C4-2B (cell line): Measurements from ENCODE around the gene RTL9.

Experiments used
- H3K27ac ChIP-seq: fragments of 450-650 bp; 2 replicates; pipeline ENCODE4 v1.5.1; 2017
- ZFX ChIP-seq: fragments of 450-650 bp; IDR thresholded peaks from 2 replicates; pipeline ENCODE4 v1.6.1; 2017
- TF ChIP-seq, protein P1 (sequence below): fragments of 450-650 bp; conservative IDR thresholded peaks from 2 replicates; pipeline ENCODE4 v1.5.1; 2017; ENCODE audit warnings: mild to moderate bottlenecking

Gene RTL9

DNA sequence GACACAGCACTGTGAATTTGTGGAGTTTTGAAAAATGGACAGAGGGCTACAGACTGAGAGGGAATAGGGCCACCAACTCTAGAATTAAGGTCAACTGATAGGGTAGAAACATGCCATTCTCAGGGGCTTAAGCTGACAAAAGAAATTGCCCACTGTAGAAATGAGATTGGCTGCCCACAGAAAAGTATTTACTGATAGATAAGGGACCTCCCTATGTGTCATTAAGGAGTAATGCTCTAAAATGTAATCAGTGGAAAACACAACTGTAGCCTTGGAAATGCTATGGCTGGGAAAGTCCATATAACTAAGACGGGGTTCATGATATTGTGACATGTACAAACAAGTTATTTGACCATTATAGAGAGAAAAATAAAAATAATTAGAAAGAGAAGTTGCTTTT, 4.6 kb downstream of the RTL9 start:
- TF ChIP-seq ZFX = no peak
- TF ChIP-seq, protein P1, sequence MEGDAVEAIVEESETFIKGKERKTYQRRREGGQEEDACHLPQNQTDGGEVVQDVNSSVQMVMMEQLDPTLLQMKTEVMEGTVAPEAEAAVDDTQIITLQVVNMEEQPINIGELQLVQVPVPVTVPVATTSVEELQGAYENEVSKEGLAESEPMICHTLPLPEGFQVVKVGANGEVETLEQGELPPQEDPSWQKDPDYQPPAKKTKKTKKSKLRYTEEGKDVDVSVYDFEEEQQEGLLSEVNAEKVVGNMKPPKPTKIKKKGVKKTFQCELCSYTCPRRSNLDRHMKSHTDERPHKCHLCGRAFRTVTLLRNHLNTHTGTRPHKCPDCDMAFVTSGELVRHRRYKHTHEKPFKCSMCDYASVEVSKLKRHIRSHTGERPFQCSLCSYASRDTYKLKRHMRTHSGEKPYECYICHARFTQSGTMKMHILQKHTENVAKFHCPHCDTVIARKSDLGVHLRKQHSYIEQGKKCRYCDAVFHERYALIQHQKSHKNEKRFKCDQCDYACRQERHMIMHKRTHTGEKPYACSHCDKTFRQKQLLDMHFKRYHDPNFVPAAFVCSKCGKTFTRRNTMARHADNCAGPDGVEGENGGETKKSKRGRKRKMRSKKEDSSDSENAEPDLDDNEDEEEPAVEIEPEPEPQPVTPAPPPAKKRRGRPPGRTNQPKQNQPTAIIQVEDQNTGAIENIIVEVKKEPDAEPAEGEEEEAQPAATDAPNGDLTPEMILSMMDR = no peak
- H3K27ac ChIP-seq = no peak overlapping the region

- no peak overlapping the region for H3K27ac ChIP-seq
- TF ChIP-seq, protein P1 = no peak
- TF ChIP-seq ZFX = no peak
Measured at GRCh38 chrX:110373310-110373709, 14.7 kb downstream of the RTL9 start.

DNA sequence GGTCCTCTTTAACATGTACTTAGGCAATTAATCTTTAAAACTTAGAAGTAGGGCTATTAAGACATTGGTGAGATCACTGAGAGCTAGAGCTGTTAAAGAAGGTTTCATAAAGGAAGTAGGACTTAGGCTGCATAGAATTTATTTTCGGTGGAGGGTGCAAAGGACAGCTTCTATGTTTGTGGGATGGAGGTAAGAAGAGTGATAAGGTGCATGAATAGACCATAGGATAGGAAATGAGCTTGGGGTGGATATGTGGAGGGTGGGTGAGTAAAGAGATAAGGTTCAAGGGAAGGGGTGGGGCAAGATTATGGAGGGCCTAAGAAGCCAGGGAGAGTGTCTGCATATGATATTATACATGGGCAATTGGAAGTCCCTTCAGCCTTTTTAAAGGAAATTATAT, 15.9 kb downstream of the RTL9 start:
- TF ChIP-seq ZFX = no peak
- TF ChIP-seq, protein P1 = no peak
- no peak overlapping the region for H3K27ac ChIP-seq

GRCh38 chrX:110381216-110381615, 22.6 kb downstream of the RTL9 start:
- no peak overlapping the region for H3K27ac ChIP-seq
- TF ChIP-seq, protein P1 = no peak
- TF ChIP-seq ZFX = no peak

GRCh38 chrX:110383414-110383813, 24.8 kb downstream of the RTL9 start:
- no peak overlapping the region for H3K27ac ChIP-seq
- TF ChIP-seq, protein P1 = no peak
- TF ChIP-seq ZFX = no peak

- no peak overlapping the region for H3K27ac ChIP-seq
- TF ChIP-seq, protein P1 = no peak
- TF ChIP-seq ZFX = no peak
Measured at GRCh38 chrX:110384490-110384889, 25.8 kb downstream of the RTL9 start.

- TF ChIP-seq, protein P1 = no peak
- no peak for TF ChIP-seq ZFX
Measured at GRCh38 chrX:110389570-110389969, 30.9 kb downstream of the RTL9 start.

DNA sequence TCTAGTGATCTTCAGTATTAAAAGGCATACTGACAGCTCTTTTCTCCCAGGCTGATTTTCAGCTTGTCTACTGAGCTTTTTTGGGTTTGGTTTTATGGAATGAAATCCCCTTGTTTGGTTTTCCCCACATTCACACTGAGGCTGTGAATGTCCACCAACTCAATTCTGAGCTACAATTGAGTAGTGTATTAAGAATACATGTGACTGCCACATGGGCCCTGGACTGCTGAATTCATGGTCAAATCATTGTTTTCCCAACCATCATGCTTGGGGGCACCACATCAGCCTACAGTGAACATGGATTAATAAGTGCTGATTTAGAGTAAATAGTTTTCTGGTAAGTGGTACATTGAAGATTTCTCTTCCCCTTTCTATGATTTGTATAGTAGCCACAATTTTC, 32.4 kb downstream of the RTL9 start:
- no peak overlapping the region for H3K27ac ChIP-seq
- TF ChIP-seq, protein P1 = no peak
- TF ChIP-seq ZFX = no peak

More at GRCh38 chrX:110389570-110389969, 30.9 kb downstream of the RTL9 start:
- H3K27ac ChIP-seq = no peak overlapping the region
